T-helper 2 cell treated with Interferon-gamma antibody and Interleukin-4, amounts not matched to agents 5 μg/mL and 100 μg/mL, for 36 hours (primary cell): Measurements from ENCODE around the gene MAP1LC3C.

Source experiments
- DNase-seq: peaks from one replicate; pipeline ENCODE4 v3.0.0; 2021; ENCODE audit warnings: low spot score
- H3K27ac Mint-ChIP-seq: one replicate; pipeline ENCODE4 v1.8.0; 2021; ENCODE audit warnings: mild to moderate bottlenecking, mixed read lengths
- H3K27me3 Mint-ChIP-seq: one replicate; pipeline ENCODE4 v1.8.0; 2021; ENCODE audit warnings: low read depth, mixed read lengths
- H3K36me3 Mint-ChIP-seq: one replicate; pipeline ENCODE4 v1.8.0; 2021; ENCODE audit warnings: low read depth, mixed read lengths
- H3K4me1 Mint-ChIP-seq: one replicate; pipeline ENCODE4 v1.8.0; 2021; ENCODE audit warnings: low read depth, mixed read lengths
- H3K4me3 Mint-ChIP-seq: one replicate; pipeline ENCODE4 v1.8.0; 2022; ENCODE audit warnings: mild to moderate bottlenecking, moderate library complexity, mixed read lengths
- H3K9me3 Mint-ChIP-seq: one replicate; pipeline ENCODE4 v1.8.0; 2021; ENCODE audit warnings: mixed read lengths

The MAP1LC3C gene

DNA sequence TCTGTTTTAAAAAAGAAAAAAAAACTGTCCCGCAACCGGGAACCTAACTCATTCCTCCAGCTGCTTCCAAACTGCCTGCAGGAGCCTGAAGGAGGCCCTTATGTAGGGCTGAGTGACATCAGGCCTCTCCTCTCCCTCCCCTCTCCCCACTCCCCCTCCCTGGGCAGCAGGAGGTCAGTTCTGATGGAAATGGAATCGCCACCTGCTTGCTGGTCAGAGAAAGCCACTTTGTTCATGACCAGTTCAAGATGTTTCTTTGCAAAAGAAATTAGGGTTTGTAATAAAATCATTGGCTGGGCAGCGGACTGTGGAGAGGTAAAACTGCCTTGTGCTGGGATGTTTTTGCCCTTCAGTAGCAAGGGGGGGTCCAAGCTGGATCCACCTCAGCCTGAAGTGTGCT is at the start of gene MAP1LC3C:
TSS of gene MAP1LC3C (minus strand) at position 73 of the 400 bp plus-strand sequence. CDS start 90 bp downstream, outside the sequence.
- H3K9me3 Mint-ChIP-seq = no peaks in the 10 kb centered on the region
- H3K36me3 Mint-ChIP-seq = no peaks in the 10 kb centered on the region
- H3K27me3 Mint-ChIP-seq = no peaks in the 10 kb centered on the region
- no peak within 1 kb of the TSS for H3K27ac Mint-ChIP-seq
- H3K4me1 Mint-ChIP-seq = peaks cover 4% of the 10 kb centered on the region
- H3K4me3 Mint-ChIP-seq = peak within 1 kb of the TSS; percentile 71
- no peak for DNase-seq

DNA sequence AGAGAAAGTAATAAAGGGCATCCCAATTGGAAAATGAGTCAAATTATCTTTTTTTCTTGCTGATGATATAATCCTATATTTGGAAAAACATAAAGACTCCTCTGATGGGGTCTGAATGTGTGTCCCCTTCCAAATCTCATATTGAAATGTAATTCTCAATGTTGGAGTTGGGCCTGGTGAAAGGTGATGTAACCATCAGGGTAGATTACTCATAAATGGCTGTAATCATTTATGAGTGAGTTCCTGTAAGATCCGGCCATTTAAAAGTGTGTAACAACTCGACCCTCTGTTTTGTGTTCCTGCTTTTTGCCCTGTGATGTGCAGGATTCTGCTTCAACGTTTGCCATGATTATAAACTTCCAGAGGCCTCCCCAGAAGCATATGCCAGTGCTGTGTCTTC is 44.3 kb upstream of the MAP1LC3C start:
- Mint-ChIP-seq H3K27ac (no peak overlapping the region), H3K9me3 (no peaks in the 10 kb centered on the region), H3K4me3 (no peak overlapping the region), H3K4me1 (no peaks in the 10 kb centered on the region), H3K27me3 (no peaks in the 10 kb centered on the region), H3K36me3 (no peaks in the 10 kb centered on the region)
- DNase-seq = no peak

DNA sequence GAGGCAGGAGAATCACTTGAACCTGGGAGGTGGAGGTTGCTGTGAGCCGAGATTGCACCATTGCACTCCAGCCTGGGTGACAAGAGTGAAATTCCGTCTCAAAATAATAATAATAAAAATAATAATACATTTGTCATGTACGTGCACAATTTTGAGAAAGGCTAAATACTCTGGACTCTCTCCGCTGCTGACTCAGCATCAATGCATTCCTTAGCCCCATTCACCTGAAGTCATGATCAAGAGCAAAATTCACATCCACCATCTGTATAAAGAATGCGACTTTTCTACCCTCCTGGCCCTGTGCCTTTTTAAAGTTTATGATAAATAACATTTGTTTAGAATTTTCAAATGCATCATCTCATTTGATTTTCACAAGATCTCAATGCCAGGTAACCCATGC is 35.5 kb upstream of the MAP1LC3C start:
- Mint-ChIP-seq H3K36me3 (no peaks in the 10 kb centered on the region), H3K4me1 (no peaks in the 10 kb centered on the region), H3K27me3 (no peaks in the 10 kb centered on the region), H3K9me3 (no peaks in the 10 kb centered on the region), H3K4me3 (no peak overlapping the region), H3K27ac (no peak overlapping the region)
- DNase-seq = no peak

DNA sequence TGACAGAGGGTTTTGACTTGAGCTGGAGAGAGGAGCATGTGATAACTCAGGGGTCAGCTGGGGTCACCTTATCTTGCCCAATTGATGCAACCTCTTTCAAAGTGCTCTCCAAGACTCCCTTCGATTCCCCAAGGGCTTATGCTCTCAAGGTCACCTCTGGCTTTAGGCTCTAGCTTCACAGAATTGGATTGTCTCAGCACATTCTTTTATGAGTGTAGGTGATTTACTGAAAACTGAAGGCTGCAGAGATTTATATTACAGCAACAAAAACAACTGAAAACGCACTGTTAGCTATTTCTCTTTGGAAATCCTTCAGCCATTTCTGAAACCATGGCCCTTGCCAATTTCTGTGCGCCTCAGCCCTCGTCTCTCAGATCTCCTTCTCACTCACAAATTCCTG is 34.5 kb upstream of the MAP1LC3C start:
- no peaks in the 10 kb centered on the region for H3K9me3 Mint-ChIP-seq
- H3K36me3 Mint-ChIP-seq = no peaks in the 10 kb centered on the region
- H3K27ac Mint-ChIP-seq = no peak overlapping the region
- H3K4me3 Mint-ChIP-seq = no peak overlapping the region
- DNase-seq = no peak
- H3K4me1 Mint-ChIP-seq = no peaks in the 10 kb centered on the region
- H3K27me3 Mint-ChIP-seq = no peaks in the 10 kb centered on the region

DNA sequence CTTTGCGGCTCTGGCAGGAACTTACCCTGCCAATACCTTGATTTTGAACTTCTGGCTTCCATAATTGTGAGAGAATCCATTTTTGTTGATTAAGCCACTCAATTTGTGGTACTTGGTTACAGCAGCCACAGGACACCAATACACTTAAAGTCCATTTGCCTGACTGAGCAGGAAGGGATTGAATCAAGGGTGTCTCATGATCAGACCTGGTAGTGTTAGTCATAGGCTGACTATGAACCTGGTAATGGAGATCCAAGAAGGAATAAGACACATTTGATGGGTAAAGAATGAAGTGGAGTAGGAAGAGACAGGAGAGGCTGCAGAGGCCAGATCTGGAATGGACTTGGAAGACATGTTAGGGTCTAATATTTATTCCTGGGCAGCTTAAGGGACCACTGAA is 31.2 kb upstream of the MAP1LC3C start:
- H3K9me3 Mint-ChIP-seq = no peaks in the 10 kb centered on the region
- no peak overlapping the region for H3K4me3 Mint-ChIP-seq
- no peaks in the 10 kb centered on the region for H3K4me1 Mint-ChIP-seq
- no peaks in the 10 kb centered on the region for H3K27me3 Mint-ChIP-seq
- DNase-seq = no peak
- H3K27ac Mint-ChIP-seq = no peak overlapping the region
- H3K36me3 Mint-ChIP-seq = no peaks in the 10 kb centered on the region

DNA sequence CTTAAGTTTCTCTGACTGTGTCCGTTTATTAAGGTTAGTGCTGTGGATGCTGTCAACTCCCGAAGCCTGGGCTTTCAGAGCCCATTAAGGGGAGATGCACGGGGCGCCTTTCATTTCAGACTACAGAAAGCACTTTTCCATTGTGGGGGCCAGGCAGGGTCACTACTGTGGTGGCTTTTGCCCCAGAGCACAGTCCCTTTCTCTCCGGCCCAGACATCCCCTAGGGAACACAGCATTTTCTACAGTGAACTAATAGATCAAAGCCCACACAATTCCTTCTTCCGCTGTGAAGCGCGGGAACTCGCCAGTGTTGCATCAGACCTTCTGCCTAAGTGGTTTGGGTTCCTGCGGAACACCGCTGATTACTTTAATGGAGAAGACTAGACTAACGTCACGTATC is 26.8 kb upstream of the MAP1LC3C start:
- no peak overlapping the region for H3K27ac Mint-ChIP-seq
- DNase-seq = no peak
- H3K4me3 Mint-ChIP-seq = no peak overlapping the region
- no peaks in the 10 kb centered on the region for H3K4me1 Mint-ChIP-seq
- H3K27me3 Mint-ChIP-seq = no peaks in the 10 kb centered on the region
- H3K36me3 Mint-ChIP-seq = no peaks in the 10 kb centered on the region
- H3K9me3 Mint-ChIP-seq = no peaks in the 10 kb centered on the region

DNA sequence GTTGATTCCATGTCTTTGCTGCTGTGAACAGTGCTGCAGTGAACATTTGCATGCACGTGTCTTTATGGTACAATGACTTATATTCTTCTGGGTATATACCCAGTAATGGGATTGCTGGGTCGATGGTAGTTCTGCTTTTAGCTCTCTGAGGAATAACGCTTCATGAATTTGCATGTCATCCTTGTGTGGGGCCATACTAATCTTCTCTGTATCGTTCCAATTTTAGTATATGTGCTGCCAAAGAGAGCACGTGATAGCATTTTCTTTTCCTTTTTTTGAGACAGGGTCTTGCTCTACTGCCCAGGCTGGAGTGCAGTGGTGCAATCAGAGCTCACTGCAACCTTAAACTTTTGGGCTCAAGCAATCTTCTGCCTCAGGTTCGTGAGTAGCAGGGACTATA is 24.9 kb upstream of the MAP1LC3C start:
- Mint-ChIP-seq H3K4me1 (no peaks in the 10 kb centered on the region), H3K27me3 (no peaks in the 10 kb centered on the region), H3K27ac (no peak overlapping the region), H3K9me3 (no peaks in the 10 kb centered on the region), H3K4me3 (no peak overlapping the region), H3K36me3 (no peaks in the 10 kb centered on the region)
- DNase-seq = no peak

DNA sequence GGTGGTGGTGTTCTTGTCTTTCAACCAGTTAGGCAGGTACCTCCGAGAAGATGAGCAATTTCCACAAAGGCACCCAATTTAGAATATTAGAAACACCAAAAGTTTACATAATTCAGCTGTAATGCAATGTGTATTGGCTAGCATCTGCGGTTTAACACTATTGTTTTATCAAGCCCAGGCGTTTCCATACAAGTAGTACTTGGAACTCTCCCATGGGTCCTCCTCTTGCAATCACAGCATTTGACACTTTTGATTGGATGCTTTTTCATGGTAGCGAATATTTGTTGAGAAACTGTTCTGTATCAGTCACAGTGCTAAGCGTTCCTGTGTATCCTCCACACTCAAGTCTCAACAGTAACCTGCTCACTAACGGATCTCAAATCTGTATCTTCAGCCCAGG is 20.1 kb upstream of the MAP1LC3C start:
- H3K36me3 Mint-ChIP-seq = no peaks in the 10 kb centered on the region
- no peak for DNase-seq
- H3K4me1 Mint-ChIP-seq = no peaks in the 10 kb centered on the region
- no peak overlapping the region for H3K4me3 Mint-ChIP-seq
- no peak overlapping the region for H3K27ac Mint-ChIP-seq
- H3K27me3 Mint-ChIP-seq = no peaks in the 10 kb centered on the region
- H3K9me3 Mint-ChIP-seq = no peaks in the 10 kb centered on the region

DNA sequence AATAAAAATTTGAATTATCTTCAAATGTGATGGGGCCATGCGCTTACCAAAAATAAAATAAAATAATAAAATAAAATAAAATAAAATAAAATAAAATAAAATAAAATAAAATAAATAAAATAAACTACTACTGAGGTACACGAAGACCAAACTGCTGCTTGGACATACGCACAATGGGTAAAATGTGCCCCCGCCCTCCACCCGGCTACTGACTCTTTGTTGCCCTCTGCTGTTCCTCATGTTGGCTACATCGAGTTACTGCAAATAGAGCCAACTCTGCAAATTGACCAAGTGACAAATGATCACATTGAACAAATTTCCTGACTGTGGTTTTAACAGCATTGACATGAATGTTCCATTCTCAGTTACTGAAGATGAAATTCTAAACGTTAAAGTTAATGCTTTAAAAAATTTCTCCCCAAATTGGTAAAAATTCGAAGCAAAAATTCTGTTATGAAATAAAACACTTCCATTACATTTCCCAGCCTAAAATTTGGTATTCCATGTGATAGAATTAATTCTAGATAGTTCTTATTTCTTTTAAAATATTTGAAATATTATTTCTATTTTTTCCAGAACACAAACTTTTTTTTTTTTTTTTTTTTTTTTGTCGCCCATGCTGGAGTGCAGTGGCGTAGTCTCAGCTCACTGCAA is 18.8 kb upstream of the MAP1LC3C start:
- H3K27ac Mint-ChIP-seq = no peak overlapping the region
- peak; percentile 8 for DNase-seq
- no peaks in the 10 kb centered on the region for H3K4me1 Mint-ChIP-seq
- no peaks in the 10 kb centered on the region for H3K27me3 Mint-ChIP-seq
- H3K36me3 Mint-ChIP-seq = no peaks in the 10 kb centered on the region
- H3K4me3 Mint-ChIP-seq = no peak overlapping the region
- no peaks in the 10 kb centered on the region for H3K9me3 Mint-ChIP-seq

DNA sequence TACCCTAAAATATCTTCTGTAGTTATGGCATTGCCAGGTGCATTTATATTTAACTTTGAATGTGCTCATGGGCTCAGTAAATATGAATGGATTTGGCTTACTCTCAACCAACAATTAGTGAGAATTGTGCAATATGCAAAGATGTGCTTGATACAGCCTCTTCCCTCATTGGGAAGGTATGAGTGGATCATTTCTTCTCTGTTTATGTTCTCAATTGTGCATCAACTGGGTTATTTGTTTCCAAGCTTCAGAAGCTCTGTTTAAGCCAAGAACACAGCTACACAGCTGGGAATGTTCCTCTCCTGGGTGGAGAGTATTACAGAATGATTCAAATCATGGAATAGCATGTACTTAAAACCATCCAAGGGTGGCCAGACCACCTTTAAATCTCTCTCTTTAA is 17.6 kb upstream of the MAP1LC3C start:
- DNase-seq = no peak
- Mint-ChIP-seq H3K4me1 (no peaks in the 10 kb centered on the region), H3K27me3 (no peaks in the 10 kb centered on the region), H3K36me3 (no peaks in the 10 kb centered on the region), H3K27ac (no peak overlapping the region), H3K4me3 (no peak overlapping the region), H3K9me3 (no peaks in the 10 kb centered on the region)

DNA sequence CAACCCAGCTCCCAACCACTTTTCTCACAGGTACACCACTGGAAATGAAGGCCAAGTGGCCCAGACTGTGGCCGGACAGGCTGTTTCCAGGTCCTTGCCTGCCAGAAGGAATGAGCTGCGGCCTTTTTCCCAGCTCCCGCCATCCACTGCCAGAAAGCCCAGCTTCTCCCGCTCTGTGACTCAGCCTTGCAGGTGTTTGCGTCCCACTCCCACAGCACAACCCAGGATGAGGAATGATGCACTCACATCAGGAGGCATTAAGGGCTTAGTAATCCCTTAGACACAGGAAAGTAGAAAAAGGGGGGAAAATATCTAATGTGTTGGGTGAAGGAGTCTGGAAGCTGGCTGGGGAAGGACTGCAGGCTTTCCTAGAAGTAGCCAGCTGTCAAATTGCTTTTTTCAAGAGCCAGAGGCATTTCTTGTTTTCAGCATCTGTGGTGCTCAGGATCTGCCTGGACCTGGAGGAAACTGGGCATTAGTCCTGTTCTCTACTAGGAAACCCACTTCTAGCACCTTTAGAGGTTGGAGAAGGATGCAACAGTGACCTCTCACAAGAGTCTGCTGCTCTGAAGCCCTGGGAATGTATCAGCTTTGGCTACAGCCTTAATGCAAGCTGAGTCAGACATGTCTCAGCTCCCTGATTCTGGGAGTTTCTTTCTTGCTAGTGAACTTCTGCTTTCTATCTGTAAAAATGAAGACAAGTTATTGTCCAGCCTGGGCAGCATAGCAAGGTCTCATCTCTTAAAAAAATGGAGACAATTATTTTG is 13.2 kb upstream of the MAP1LC3C start:
- Mint-ChIP-seq H3K9me3 (no peaks in the 10 kb centered on the region), H3K4me3 (no peak overlapping the region), H3K36me3 (no peaks in the 10 kb centered on the region), H3K4me1 (no peaks in the 10 kb centered on the region), H3K27ac (no peak overlapping the region), H3K27me3 (no peaks in the 10 kb centered on the region)
- DNase-seq = no peak

DNA sequence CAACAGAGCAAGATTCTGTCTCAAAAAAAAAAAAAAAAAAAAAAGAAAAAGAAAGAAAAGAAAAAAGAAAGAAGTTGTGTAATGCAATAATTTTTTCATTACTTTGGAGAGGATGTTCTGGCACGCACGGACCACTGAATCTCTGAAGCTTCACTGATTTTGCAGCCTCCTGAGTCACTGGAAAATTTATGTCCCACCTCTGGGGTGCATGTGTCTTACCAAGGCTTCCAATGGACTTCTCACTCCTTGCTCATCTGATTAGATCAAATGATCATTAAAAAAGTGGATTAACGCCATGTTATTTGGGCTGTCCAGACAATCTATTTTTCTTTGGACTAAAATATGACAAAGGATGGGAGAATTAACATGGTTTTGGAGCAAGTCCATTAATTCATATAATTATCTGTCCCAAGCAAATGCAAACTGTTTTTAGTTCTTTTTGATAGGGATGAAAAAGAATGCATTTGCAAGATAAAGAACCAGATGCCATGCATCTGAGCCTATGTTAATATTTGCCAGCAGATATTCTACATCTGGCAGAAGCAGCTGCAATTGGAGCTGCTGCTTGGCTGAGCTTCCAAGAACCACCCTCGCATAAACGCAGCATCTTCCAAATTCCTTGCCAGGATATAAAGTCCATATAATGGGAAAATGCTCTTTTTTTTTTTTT is 10.1 kb upstream of the MAP1LC3C start:
- Mint-ChIP-seq H3K27ac (no peak overlapping the region), H3K36me3 (no peaks in the 10 kb centered on the region), H3K9me3 (no peaks in the 10 kb centered on the region), H3K4me1 (no peaks in the 10 kb centered on the region), H3K4me3 (no peak overlapping the region), H3K27me3 (no peaks in the 10 kb centered on the region)
- no peak for DNase-seq

DNA sequence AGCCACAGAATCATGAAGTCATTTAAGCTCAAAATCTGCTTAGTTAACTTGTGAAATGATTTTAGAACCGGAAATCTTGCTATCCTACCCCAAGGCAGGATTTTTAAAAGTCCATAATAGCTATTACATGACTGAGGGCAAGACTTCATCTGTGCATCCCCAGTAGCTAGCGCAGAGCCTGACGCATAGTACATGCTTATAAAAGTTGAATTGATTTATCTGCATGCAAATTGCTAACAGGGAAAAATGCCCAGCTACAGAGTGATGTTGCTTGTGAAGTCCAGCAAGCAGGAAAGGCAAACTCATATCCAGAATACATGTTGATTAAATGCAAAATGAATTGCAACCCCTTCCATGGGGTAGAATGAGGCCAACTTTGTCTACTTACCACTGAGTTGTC is 8.1 kb upstream of the MAP1LC3C start:
- no peak overlapping the region for H3K4me3 Mint-ChIP-seq
- no peaks in the 10 kb centered on the region for H3K36me3 Mint-ChIP-seq
- H3K27ac Mint-ChIP-seq = no peak overlapping the region
- no peaks in the 10 kb centered on the region for H3K9me3 Mint-ChIP-seq
- no peak for DNase-seq
- H3K4me1 Mint-ChIP-seq = no peaks in the 10 kb centered on the region
- H3K27me3 Mint-ChIP-seq = no peaks in the 10 kb centered on the region

DNA sequence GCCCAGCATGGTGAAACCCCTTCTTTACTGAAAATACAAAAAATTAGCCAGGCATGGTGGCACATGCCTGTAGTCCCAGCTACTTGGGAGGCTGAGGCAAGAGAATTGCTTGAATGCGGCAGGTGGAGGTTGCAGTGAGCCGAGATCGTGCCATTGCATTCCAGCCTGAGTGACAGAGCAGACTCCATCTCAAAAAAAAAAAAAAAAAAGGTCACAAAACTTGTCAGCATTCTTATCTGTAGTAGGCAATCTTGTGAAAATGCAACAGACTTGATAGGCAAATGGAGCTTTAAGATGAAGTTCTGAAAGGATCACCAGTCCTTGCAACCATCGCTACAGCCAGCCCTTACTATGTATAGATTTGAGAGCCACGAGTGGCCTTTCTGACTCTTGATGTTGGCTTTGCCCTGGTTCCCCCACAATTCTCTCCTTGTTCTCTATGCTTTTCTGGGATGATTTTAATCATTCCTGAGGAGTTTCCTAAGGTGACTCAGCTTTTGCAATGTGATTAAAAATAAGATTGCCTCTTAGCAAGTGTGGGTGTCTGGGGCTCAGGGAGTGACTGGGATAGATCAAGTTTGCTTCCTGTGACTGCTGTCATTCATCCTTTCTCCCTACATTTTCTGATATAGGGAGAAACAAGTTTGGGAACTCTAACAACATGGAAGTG is 7.1 kb upstream of the MAP1LC3C start:
- no peak overlapping the region for H3K27ac Mint-ChIP-seq
- no peaks in the 10 kb centered on the region for H3K4me1 Mint-ChIP-seq
- no peaks in the 10 kb centered on the region for H3K27me3 Mint-ChIP-seq
- H3K9me3 Mint-ChIP-seq = no peaks in the 10 kb centered on the region
- no peak overlapping the region for H3K4me3 Mint-ChIP-seq
- DNase-seq = no peak
- H3K36me3 Mint-ChIP-seq = no peaks in the 10 kb centered on the region
